Measurements from ENCODE around the gene SLC13A4.

The SLC13A4 gene

DNA sequence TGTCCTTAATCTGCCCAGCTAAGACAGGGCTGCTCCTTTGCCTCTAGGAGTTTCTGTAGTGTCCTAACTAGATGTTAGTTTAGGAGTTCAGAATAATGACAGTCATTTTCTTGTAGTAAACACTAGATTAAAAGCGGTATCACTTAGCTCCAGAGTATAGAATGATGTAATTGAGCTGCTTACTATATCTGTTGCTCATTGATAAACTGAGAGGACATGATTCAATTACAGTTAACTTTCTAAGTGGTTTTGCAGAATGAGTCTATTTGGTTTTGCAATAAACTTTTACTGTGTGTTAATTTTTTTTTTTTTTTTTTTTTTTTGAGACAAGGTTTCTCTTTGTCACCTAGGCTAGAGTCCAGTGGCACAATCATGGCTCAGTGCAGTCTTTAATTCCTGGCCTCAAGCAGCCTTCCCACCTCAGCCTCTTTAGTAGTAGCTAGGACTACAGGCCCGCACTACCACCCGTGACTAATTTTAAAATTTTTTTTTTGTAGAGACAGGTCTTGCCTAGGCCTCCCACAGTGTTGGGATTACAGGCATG lies 63.9 kb downstream of the SLC13A4 start (continued):
- TF ChIP-seq ZNF184 (tag by site-specific recombination; IDR thresholded peaks at IDR 0.05) (0 out of 2 replicates have a peak, but pooled peaks have one; percentile 56), ZNF23 (tag by site-specific recombination; IDR thresholded peaks at IDR 0.05; ENCODE audit: borderline replicate concordance) (no peak), ZNF529 (tag by site-specific recombination; IDR thresholded peaks at IDR 0.05; ENCODE audit: insufficient replicate concordance) (no peak), MEIS1 (CRISPR knock-in tag; IDR thresholded peaks at IDR 0.05; ENCODE audit: borderline replicate concordance) (no peak), GLI4 (tag by site-specific recombination; IDR thresholded peaks at IDR 0.05) (no peak), MYNN (tag by site-specific recombination; IDR thresholded peaks at IDR 0.05; ENCODE audit: borderline replicate concordance) (0 out of 2 replicates have a peak, but pooled peaks have one; percentile 46), CTCF (tag by site-specific recombination; IDR thresholded peaks at IDR 0.05) (no peak), ZNF239 (tag by site-specific recombination; IDR thresholded peaks at IDR 0.05) (no peak), ZEB2 (tag by site-specific recombination; IDR thresholded peaks at IDR 0.05) (peak; percentile 88), ZNF175 (tag by site-specific recombination; IDR thresholded peaks at IDR 0.05) (no peak), GFI1B (tag by site-specific recombination; IDR thresholded peaks at IDR 0.05) (no peak; the same call in 1 of the 2 replicates), ZNF280C (tag by site-specific recombination; IDR thresholded peaks at IDR 0.05) (no peak), ZNF654 (tag by site-specific recombination; IDR thresholded peaks at IDR 0.05; ENCODE audit: low read depth) (peak; percentile 20), ZNF670 (tag by site-specific recombination; IDR thresholded peaks at IDR 0.05; ENCODE audit: low read depth) (no peak), ZBTB11 (tag by site-specific recombination; conservative IDR thresholded peaks at IDR 0.05; ENCODE audit: low read depth) (no peak), ATF2 (tag by site-specific recombination; IDR thresholded peaks at IDR 0.05; ENCODE audit: low read depth) (peak; percentile 85), SP2 (tag by site-specific recombination; IDR thresholded peaks at IDR 0.05) (0 out of 2 replicates have a peak, but pooled peaks have one; percentile 5), SP7 (tag by site-specific recombination; IDR thresholded peaks at IDR 0.05) (peak; percentile 94), ZNF843 (tag by site-specific recombination; IDR thresholded peaks at IDR 0.05) (peak; percentile 89), KLF1 (tag by site-specific recombination; IDR thresholded peaks at IDR 0.05) (no peak), ZNF501 (tag by site-specific recombination; IDR thresholded peaks at IDR 0.05) (peak; percentile 62; the same call in 1 of the 2 replicates), PRDM4 (tag by site-specific recombination; IDR thresholded peaks at IDR 0.05) (peak; percentile 79), ZNF155 (tag by site-specific recombination; IDR thresholded peaks at IDR 0.05) (no peak)
- TF ChIP-seq, protein P1, sequence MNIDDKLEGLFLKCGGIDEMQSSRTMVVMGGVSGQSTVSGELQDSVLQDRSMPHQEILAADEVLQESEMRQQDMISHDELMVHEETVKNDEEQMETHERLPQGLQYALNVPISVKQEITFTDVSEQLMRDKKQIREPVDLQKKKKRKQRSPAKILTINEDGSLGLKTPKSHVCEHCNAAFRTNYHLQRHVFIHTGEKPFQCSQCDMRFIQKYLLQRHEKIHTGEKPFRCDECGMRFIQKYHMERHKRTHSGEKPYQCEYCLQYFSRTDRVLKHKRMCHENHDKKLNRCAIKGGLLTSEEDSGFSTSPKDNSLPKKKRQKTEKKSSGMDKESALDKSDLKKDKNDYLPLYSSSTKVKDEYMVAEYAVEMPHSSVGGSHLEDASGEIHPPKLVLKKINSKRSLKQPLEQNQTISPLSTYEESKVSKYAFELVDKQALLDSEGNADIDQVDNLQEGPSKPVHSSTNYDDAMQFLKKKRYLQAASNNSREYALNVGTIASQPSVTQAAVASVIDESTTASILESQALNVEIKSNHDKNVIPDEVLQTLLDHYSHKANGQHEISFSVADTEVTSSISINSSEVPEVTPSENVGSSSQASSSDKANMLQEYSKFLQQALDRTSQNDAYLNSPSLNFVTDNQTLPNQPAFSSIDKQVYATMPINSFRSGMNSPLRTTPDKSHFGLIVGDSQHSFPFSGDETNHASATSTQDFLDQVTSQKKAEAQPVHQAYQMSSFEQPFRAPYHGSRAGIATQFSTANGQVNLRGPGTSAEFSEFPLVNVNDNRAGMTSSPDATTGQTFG (tag by site-specific recombination; IDR thresholded peaks at IDR 0.05; ENCODE audit: borderline replicate concordance), result no peak
- TF ChIP-seq, protein P2, sequence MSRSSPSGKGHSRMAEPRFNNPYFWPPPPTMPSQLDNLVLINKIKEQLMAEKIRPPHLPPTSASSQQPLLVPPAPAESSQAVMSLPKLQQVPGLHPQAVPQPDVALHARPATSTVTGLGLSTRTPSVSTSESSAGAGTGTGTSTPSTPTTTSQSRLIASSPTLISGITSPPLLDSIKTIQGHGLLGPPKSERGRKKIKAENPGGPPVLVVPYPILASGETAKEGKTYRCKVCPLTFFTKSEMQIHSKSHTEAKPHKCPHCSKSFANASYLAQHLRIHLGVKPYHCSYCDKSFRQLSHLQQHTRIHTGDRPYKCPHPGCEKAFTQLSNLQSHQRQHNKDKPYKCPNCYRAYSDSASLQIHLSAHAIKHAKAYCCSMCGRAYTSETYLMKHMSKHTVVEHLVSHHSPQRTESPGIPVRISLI (tag by site-specific recombination; IDR thresholded peaks at IDR 0.05), result peak; percentile 98
